ENCODE results near the gene PADI4. TPM values are rescaled to one million over a fixed set of nuclear protein-coding genes. Genes with fewer than 3 reads are reported as not detected.

Gene PADI4
- total and polyA plus RNA-seq, 2 experiments from 2014 or later: 0.45 to 0.52 TPM

DNA sequence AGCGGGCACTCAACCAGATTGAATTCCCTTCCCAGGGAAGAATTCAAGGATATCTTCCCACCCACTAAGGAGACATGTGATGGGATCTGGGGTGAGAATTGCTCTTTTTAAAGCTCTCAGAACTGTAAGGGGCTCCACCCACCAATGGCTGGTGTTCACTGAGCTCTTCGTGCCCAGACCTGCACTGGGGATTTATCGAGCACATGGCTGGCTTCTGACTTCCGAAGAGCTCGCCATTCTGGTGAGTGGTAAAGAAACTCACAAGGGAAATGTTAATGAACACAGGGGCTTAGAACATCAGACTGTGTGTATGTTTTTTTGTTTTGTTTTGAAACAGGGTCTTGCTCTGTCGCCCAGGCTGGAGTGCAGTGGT is 49.3 kb upstream of the PADI4 start (continued):
- TF ChIP-seq ZNF114 (CRISPR knock-in tag; IDR thresholded peaks at IDR 0.05) (no peak), CREB1 (CRISPR knock-in tag; IDR thresholded peaks at IDR 0.05; ENCODE audit: low read depth) (no peak), EZH2 (IDR thresholded peaks at IDR 0.05; ENCODE audit: low read depth, unreplicated experiment) (no peak), NANOG (IDR thresholded peaks at IDR 0.05; ENCODE audit: borderline replicate concordance) (no peak), EZH2phosphoT487 (IDR thresholded peaks at IDR 0.05; ENCODE audit: unreplicated experiment) (no peak)
- TF ChIP-seq, protein P1, sequence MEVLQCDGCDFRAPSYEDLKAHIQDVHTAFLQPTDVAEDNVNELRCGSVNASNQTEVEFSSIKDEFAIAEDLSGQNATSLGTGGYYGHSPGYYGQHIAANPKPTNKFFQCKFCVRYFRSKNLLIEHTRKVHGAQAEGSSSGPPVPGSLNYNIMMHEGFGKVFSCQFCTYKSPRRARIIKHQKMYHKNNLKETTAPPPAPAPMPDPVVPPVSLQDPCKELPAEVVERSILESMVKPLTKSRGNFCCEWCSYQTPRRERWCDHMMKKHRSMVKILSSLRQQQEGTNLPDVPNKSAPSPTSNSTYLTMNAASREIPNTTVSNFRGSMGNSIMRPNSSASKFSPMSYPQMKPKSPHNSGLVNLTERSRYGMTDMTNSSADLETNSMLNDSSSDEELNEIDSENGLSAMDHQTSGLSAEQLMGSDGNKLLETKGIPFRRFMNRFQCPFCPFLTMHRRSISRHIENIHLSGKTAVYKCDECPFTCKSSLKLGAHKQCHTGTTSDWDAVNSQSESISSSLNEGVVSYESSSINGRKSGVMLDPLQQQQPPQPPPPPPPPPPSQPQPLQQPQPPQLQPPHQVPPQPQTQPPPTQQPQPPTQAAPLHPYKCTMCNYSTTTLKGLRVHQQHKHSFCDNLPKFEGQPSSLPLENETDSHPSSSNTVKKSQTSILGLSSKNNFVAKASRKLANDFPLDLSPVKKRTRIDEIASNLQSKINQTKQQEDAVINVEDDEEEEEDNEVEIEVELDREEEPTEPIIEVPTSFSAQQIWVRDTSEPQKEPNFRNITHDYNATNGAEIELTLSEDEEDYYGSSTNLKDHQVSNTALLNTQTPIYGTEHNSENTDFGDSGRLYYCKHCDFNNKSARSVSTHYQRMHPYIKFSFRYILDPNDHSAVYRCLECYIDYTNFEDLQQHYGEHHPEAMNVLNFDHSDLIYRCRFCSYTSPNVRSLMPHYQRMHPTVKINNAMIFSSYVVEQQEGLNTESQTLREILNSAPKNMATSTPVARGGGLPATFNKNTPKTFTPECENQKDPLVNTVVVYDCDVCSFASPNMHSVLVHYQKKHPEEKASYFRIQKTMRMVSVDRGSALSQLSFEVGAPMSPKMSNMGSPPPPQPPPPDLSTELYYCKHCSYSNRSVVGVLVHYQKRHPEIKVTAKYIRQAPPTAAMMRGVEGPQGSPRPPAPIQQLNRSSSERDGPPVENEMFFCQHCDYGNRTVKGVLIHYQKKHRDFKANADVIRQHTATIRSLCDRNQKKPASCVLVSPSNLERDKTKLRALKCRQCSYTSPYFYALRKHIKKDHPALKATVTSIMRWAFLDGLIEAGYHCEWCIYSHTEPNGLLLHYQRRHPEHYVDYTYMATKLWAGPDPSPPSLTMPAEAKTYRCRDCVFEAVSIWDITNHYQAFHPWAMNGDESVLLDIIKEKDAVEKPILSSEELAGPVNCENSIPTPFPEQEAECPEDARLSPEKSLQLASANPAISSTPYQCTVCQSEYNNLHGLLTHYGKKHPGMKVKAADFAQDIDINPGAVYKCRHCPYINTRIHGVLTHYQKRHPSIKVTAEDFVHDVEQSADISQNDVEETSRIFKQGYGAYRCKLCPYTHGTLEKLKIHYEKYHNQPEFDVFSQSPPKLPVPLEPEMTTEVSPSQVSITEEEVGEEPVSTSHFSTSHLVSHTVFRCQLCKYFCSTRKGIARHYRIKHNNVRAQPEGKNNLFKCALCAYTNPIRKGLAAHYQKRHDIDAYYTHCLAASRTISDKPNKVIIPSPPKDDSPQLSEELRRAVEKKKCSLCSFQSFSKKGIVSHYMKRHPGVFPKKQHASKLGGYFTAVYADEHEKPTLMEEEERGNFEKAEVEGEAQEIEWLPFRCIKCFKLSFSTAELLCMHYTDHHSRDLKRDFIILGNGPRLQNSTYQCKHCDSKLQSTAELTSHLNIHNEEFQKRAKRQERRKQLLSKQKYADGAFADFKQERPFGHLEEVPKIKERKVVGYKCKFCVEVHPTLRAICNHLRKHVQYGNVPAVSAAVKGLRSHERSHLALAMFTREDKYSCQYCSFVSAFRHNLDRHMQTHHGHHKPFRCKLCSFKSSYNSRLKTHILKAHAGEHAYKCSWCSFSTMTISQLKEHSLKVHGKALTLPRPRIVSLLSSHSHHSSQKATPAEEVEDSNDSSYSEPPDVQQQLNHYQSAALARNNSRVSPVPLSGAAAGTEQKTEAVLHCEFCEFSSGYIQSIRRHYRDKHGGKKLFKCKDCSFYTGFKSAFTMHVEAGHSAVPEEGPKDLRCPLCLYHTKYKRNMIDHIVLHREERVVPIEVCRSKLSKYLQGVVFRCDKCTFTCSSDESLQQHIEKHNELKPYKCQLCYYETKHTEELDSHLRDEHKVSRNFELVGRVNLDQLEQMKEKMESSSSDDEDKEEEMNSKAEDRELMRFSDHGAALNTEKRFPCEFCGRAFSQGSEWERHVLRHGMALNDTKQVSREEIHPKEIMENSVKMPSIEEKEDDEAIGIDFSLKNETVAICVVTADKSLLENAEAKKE (CRISPR knock-in tag; IDR thresholded peaks at IDR 0.05): no peak

DNA sequence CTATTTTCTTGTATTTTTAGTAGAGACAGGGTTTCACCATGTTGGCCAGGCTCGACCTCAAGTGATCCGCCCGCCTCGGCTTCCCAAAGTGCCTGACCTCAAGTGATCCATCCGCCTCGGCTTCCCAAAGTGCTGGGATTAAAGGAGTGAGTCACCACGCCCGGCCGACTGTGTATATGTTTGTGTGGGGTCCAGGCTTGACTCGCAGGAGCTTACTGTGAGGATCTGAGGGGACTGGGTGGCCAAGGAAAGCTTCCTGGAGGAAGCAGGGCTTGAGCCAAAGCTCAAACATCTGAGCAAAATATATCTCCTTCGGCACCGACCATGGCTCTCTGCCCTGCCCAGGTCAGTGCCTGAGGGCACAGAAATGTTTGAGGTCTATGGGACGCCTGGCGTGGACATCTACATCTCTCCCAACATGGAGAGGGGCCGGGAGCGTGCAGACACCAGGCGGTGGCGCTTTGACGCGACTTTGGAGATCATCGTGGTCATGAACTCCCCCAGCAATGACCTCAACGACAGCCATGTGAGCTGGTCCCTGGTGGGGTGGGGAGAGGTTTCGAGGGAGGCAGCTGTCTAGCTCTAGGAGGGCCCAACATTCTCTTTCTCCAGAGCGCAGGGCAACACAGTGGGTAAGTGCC is 48.6 kb upstream of the PADI4 start:
- no peaks in the 10 kb centered on the region for H3K79me2 ChIP-seq (replicated peaks; ENCODE audit: insufficient read depth)
- H3K4me2 ChIP-seq: no peak overlapping the region
- no peaks in the 10 kb centered on the region for H3K9me2 ChIP-seq (ENCODE audit: insufficient read depth)
- TF ChIP-seq, protein P1 (CRISPR knock-in tag; IDR thresholded peaks at IDR 0.05): no peak
- TF ChIP-seq, protein P2, sequence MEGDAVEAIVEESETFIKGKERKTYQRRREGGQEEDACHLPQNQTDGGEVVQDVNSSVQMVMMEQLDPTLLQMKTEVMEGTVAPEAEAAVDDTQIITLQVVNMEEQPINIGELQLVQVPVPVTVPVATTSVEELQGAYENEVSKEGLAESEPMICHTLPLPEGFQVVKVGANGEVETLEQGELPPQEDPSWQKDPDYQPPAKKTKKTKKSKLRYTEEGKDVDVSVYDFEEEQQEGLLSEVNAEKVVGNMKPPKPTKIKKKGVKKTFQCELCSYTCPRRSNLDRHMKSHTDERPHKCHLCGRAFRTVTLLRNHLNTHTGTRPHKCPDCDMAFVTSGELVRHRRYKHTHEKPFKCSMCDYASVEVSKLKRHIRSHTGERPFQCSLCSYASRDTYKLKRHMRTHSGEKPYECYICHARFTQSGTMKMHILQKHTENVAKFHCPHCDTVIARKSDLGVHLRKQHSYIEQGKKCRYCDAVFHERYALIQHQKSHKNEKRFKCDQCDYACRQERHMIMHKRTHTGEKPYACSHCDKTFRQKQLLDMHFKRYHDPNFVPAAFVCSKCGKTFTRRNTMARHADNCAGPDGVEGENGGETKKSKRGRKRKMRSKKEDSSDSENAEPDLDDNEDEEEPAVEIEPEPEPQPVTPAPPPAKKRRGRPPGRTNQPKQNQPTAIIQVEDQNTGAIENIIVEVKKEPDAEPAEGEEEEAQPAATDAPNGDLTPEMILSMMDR (conservative IDR thresholded peaks at IDR 0.05; ENCODE audit: low read depth in 2 of 2): peak in 1 of 2 experiments; percentile 32; a peak in 2 of 4 replicates
- no peak for TF ChIP-seq NANOG (IDR thresholded peaks at IDR 0.05; ENCODE audit: borderline replicate concordance)
- no peak overlapping the region for H3K27ac ChIP-seq (ENCODE audit: low read depth)
- DNase-seq (ENCODE audit: low spot score) (no peak), ATAC-seq (no peak)
- no peaks in the 10 kb centered on the region for H3K4me1 Mint-ChIP-seq
- H3K36me3 Mint-ChIP-seq (ENCODE audit: low read depth): no peaks in the 10 kb centered on the region
- H3K27me3 ChIP-seq (ENCODE audit: insufficient read depth): no peaks in the 10 kb centered on the region
- H3K4me3 ChIP-seq: no peak overlapping the region
- no peaks in the 10 kb centered on the region for H3K4me1 ChIP-seq (ENCODE audit: insufficient read depth)
- H3K27me3 Mint-ChIP-seq (ENCODE audit: insufficient read depth, low read depth, poor library complexity): peaks cover 8% of the 10 kb centered on the region
- H3K4me3 Mint-ChIP-seq: no peak overlapping the region
- H2AFZ ChIP-seq: no peak overlapping the region
- H3K27ac Mint-ChIP-seq: no peak overlapping the region
- no peaks in the 10 kb centered on the region for H3K9me3 Mint-ChIP-seq
- H3K36me3 ChIP-seq (ENCODE audit: insufficient read depth): no peaks in the 10 kb centered on the region
- no peaks in the 10 kb centered on the region for H3F3A ChIP-seq (replicated peaks; ENCODE audit: low read depth)
- no peaks in the 10 kb centered on the region for H4K20me1 ChIP-seq (replicated peaks; ENCODE audit: insufficient read depth)

Measured in GM23338 (cell line).